Liver (tissue), 3 donors: ENCODE results near the gene NBPF1.
"Not testable (repeated sequence)": the region's sequence is repeated elsewhere in the genome, so short reads cannot be mapped to it uniquely, and the experiment has no call there.

Experiments
- CTCF ChIP-seq: fragments of 150-350 bp; IDR thresholded peaks from 2 replicates; pipeline ENCODE4 v1.5.1; 2017; ENCODE audit warnings: improper control_type of control experiment, low read depth, low read length; ENCODE audit not compliant: missing input control
- REST ChIP-seq: IDR thresholded peaks from 2 replicates; pipeline ENCODE4 v1.6.1; 2016; ENCODE audit warnings: antibody characterized with exemption, mild to moderate bottlenecking
- TF ChIP-seq, protein P1 (sequence below): IDR thresholded peaks from 2 replicates; pipeline ENCODE4 v1.6.1; 2016; ENCODE audit warnings: antibody characterized with exemption
- donor health status: healthy.
- donor health status: healthy.

DNA sequence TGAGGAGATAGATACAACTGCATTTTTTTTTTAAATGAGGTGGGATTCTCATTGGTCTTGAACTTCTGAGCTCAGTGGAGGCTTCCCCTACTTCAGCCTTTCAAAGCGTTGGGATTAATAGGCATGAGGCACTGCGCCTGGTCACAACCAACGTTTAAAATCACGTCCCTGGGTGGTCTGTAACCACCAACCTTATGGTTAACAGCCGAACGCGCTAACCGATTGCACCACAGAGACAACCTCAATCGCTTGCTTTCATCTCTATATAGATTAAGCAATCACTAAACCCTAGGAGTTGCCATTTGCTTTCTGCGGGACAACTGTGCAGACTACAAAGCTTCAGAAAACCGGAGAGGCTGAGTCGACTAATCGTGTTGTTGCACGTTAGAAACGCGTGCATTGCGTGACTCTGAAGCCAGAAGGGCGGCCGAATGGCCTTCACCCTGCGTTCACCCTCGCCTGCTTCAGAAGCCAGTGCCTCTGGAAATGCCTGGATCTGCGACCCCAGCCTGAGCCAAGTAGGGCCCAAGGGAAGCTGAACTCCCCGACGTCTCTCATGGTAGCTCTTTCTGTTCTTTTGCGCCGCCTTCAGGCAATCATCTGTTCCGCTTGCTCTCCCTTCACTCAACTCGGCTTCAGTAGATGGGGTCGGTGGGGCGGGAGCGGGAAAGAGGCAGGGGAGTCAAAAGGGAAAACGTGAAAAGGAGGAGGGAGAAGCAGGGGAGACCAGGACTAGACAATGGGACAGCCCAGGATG, 81.0 kb downstream of the NBPF1 start:
- TF ChIP-seq REST, CTCF: not testable (repeated sequence)
- TF ChIP-seq, protein P1, sequence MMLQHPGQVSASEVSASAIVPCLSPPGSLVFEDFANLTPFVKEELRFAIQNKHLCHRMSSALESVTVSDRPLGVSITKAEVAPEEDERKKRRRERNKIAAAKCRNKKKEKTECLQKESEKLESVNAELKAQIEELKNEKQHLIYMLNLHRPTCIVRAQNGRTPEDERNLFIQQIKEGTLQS = not testable (repeated sequence)
